ENCODE results near the gene TYK2. TPM values are rescaled to one million over a fixed set of nuclear protein-coding genes. Genes with fewer than 3 reads are reported as not detected.

The TYK2 gene
- total and polyA plus RNA-seq, 2 of the 13 experiments (the other 11 are each of a cell fraction or from before 2014, with no cell fraction given) = 38.8 to 60.1 TPM

- peak; percentile 46; the same call in 1 of the 2 replicates for TF ChIP-seq ZNF772 (CRISPR knock-in tag; IDR thresholded peaks at IDR 0.05)
- 0 out of 2 replicates have a peak, but pooled peaks have one; percentile 22 for TF ChIP-seq KDM5B (CRISPR knock-in tag; IDR thresholded peaks at IDR 0.05; ENCODE audit: borderline replicate concordance)
- TF ChIP-seq ZBTB25 (CRISPR knock-in tag; IDR thresholded peaks at IDR 0.05) = peak; percentile 47; the same call in 1 of the 2 replicates
- TF ChIP-seq MLX (CRISPR knock-in tag; IDR thresholded peaks at IDR 0.05) = no peak
- peak; percentile 33; the same call in 1 of the 2 replicates for TF ChIP-seq MEIS1 (CRISPR knock-in tag; IDR thresholded peaks at IDR 0.05; ENCODE audit: borderline replicate concordance)
- peak; percentile 23; the same call in 1 of the 2 replicates for TF ChIP-seq POGZ (CRISPR knock-in tag; IDR thresholded peaks at IDR 0.05)
- no peak for TF ChIP-seq ETV6 (CRISPR knock-in tag; conservative IDR thresholded peaks at IDR 0.05)
- TF ChIP-seq KDM2A (CRISPR knock-in tag; IDR thresholded peaks at IDR 0.05; ENCODE audit: borderline replicate concordance, low read depth) = peak; percentile 70
- TF ChIP-seq SALL1 (CRISPR knock-in tag; IDR thresholded peaks at IDR 0.05) = peak; percentile 55
- no peak for TF ChIP-seq NFYB (CRISPR knock-in tag; IDR thresholded peaks at IDR 0.05)
- no peak for TF ChIP-seq ZNF124 (CRISPR knock-in tag; IDR thresholded peaks at IDR 0.05)
- TF ChIP-seq ZBTB43 (CRISPR knock-in tag; conservative IDR thresholded peaks at IDR 0.05) = 0 out of 2 replicates have a peak, but pooled peaks have one; percentile 34
- TF ChIP-seq NRL (CRISPR knock-in tag; IDR thresholded peaks at IDR 0.05; ENCODE audit: borderline replicate concordance) = peak; percentile 24; the same call in 1 of the 2 replicates
- TF ChIP-seq KMT2A (CRISPR knock-in tag; IDR thresholded peaks at IDR 0.05) = peak; percentile 52
- 0 out of 2 replicates have a peak, but pooled peaks have one; percentile 59 for TF ChIP-seq ZBTB37 (CRISPR knock-in tag; IDR thresholded peaks at IDR 0.05)
- TF ChIP-seq KMT2B (CRISPR knock-in tag; IDR thresholded peaks at IDR 0.05) = 0 out of 2 replicates have a peak, but pooled peaks have one; percentile 34
- 0 out of 2 replicates have a peak, but pooled peaks have one; percentile 27 for TF ChIP-seq HDAC2 (CRISPR knock-in tag; IDR thresholded peaks at IDR 0.05)
- peak; percentile 99 for TF ChIP-seq HNRNPLL (IDR thresholded peaks at IDR 0.05; ENCODE audit: low read depth, low read length, poor library complexity, severe bottlenecking)
- no peak for TF ChIP-seq ZBTB34 (CRISPR knock-in tag; IDR thresholded peaks at IDR 0.05)
- TF ChIP-seq ZMYM2 (CRISPR knock-in tag; IDR thresholded peaks at IDR 0.05) = 0 out of 2 replicates have a peak, but pooled peaks have one; percentile 15
- no peak for TF ChIP-seq ZSCAN20 (CRISPR knock-in tag; IDR thresholded peaks at IDR 0.05; ENCODE audit: borderline replicate concordance)
- TF ChIP-seq E2F1 (CRISPR knock-in tag; IDR thresholded peaks at IDR 0.05) = no peak
- no peak for TF ChIP-seq PAF1 (CRISPR knock-in tag; IDR thresholded peaks at IDR 0.05)
Measured at GRCh38 chr19:10424011-10424637, 43.8 kb upstream of the TYK2 start (continued).
